HL-60 (cell line): Measurements from ENCODE around the gene OR10H2.

Source experiments
- DNase-seq, 2 experiments: peaks; one replicate each; pipeline ENCODE4 v3.0.0-alpha.2; 2010 to 2020; ENCODE audit warnings: low read depth in 1 of 2, low spot score in 1 of 2
- H3K27ac ChIP-seq: fragments of 250-450 bp; sonication (Bioruptor Pico); replicated peaks from 2 replicates; pipeline ENCODE4 v1.5.1; 2020; ENCODE audit warnings: mild to moderate bottlenecking, moderate library complexity
- H3K27me3 ChIP-seq: fragments of 250-450 bp; sonication (Bioruptor Pico); 2 replicates; pipeline ENCODE4 v1.5.1; 2021; ENCODE audit warnings: mild to moderate bottlenecking, moderate library complexity; ENCODE audit not compliant: insufficient read depth, poor library complexity, severe bottlenecking
- H3K4me3 ChIP-seq: replicated peaks from 2 replicates; pipeline ENCODE4 v1.5.1; 2011; ENCODE audit warnings: mild to moderate bottlenecking, control low read depth, low read length; ENCODE audit not compliant: insufficient read depth
- GABPA ChIP-seq: IDR thresholded peaks from 2 replicates; pipeline ENCODE4 v1.6.1; 2012; ENCODE audit warnings: low read depth
- POLR2AphosphoS5 ChIP-seq: IDR thresholded peaks from 2 replicates; pipeline ENCODE4 v1.6.1; 2012; ENCODE audit warnings: low read depth
- SPI1 ChIP-seq: IDR thresholded peaks from 2 replicates; pipeline ENCODE4 v1.6.1; 2012; ENCODE audit warnings: low read depth, mild to moderate bottlenecking, borderline replicate concordance
- TF ChIP-seq, protein P1 (sequence below): IDR thresholded peaks from one replicate; pipeline ENCODE4 v1.5.1; 2011; ENCODE audit warnings: low read length, control low read depth, inconsistent platforms; ENCODE audit not compliant: insufficient read depth
- TF ChIP-seq, protein P2 (sequence below): IDR thresholded peaks from 2 replicates; pipeline ENCODE4 v1.6.1; 2012; ENCODE audit warnings: low read depth; ENCODE audit not compliant: insufficient replicate concordance

OR10H2 gene

DNA sequence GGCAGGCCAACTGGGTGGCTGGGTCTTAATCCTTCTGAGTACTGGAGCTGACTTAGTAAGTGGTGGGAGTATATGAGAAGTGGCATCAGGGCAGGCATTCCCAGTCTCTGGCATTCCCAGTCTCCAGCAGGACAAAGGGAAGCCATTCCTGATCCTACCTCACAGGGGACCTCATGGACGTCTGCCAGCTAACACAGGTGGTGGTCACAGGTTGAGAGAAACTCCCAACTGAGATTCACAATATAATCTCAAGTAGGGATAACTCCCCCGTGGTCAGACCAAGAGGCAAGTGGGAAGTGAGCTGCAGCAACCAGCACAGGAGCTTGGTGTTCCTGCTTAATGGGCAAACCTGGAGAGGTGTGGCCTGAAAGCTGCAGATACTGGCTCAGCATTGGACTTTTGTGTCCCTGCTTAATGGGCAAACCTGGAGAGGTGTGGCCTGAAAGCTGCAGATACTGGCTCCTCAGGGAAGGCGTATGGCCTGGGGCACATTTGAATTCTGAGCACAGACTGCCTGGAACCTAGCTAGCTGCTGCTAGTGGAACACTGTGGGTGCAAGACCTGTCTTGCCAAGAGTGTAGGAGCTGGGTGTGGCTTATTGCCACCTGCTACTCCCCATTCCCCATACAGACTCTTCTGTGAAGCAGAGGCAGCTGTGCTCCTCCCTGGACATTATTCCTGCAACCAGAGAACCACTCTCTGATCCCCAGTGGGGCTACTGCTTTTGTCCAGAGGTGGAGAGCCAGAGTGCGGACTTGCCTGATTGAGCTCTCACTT, 25.9 kb upstream of the OR10H2 start:
- TF ChIP-seq GABPA (no peak), POLR2AphosphoS5 (no peak), SPI1 (no peak)
- TF ChIP-seq, protein P1, sequence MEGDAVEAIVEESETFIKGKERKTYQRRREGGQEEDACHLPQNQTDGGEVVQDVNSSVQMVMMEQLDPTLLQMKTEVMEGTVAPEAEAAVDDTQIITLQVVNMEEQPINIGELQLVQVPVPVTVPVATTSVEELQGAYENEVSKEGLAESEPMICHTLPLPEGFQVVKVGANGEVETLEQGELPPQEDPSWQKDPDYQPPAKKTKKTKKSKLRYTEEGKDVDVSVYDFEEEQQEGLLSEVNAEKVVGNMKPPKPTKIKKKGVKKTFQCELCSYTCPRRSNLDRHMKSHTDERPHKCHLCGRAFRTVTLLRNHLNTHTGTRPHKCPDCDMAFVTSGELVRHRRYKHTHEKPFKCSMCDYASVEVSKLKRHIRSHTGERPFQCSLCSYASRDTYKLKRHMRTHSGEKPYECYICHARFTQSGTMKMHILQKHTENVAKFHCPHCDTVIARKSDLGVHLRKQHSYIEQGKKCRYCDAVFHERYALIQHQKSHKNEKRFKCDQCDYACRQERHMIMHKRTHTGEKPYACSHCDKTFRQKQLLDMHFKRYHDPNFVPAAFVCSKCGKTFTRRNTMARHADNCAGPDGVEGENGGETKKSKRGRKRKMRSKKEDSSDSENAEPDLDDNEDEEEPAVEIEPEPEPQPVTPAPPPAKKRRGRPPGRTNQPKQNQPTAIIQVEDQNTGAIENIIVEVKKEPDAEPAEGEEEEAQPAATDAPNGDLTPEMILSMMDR, result no peak
- TF ChIP-seq, protein P2, sequence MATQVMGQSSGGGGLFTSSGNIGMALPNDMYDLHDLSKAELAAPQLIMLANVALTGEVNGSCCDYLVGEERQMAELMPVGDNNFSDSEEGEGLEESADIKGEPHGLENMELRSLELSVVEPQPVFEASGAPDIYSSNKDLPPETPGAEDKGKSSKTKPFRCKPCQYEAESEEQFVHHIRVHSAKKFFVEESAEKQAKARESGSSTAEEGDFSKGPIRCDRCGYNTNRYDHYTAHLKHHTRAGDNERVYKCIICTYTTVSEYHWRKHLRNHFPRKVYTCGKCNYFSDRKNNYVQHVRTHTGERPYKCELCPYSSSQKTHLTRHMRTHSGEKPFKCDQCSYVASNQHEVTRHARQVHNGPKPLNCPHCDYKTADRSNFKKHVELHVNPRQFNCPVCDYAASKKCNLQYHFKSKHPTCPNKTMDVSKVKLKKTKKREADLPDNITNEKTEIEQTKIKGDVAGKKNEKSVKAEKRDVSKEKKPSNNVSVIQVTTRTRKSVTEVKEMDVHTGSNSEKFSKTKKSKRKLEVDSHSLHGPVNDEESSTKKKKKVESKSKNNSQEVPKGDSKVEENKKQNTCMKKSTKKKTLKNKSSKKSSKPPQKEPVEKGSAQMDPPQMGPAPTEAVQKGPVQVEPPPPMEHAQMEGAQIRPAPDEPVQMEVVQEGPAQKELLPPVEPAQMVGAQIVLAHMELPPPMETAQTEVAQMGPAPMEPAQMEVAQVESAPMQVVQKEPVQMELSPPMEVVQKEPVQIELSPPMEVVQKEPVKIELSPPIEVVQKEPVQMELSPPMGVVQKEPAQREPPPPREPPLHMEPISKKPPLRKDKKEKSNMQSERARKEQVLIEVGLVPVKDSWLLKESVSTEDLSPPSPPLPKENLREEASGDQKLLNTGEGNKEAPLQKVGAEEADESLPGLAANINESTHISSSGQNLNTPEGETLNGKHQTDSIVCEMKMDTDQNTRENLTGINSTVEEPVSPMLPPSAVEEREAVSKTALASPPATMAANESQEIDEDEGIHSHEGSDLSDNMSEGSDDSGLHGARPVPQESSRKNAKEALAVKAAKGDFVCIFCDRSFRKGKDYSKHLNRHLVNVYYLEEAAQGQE, result no peak
- no peak for DNase-seq
- H3K4me3 ChIP-seq, result no peak overlapping the region
- no peaks in the 10 kb centered on the region for H3K27me3 ChIP-seq
- H3K27ac ChIP-seq, result no peak overlapping the region

DNA sequence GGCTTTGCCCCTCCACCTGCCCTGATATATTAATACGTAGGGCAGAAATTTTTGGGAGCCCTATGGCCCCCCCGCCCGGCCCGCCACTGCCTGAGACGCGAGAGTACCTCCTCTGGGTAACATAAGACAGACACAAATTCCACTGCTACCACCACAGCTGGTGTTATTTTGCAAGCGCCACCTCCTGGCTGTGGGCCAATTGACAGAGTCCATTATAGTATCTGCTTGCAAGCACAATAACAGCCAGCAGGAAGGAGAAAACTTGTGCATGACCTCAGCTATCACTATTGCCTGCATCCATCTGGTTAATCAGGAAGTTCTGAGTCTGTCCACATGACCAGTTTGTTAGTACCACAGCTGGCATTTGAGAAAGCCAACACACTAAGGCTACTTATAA, 25.3 kb upstream of the OR10H2 start:
- TF ChIP-seq POLR2AphosphoS5, result peak; percentile 88
- TF ChIP-seq SPI1, result no peak
- TF ChIP-seq, protein P2, result peak; percentile 31
- peak; percentile 73 to 98 for DNase-seq
- H3K27ac ChIP-seq, result no peak overlapping the region
- no peak overlapping the region for H3K4me3 ChIP-seq
- H3K27me3 ChIP-seq, result no peaks in the 10 kb centered on the region

DNA sequence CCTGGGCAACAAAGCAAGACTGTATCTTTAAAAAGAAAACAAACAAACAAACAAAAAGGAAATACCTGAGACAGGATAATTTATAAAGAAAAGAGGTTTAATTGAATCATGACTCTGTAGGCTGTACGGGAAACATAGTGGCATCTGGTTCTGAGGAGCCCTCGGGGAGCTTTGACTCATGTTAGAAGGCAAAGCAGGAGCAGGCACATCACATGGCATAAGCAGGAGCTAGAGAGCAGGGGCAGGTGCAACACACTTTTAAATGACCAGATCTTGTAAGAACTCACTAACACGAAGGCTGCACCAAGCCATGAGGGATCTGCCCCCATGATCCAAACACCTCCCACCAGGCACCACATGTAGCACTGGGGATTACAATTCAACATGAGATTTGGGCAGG, 13.2 kb upstream of the OR10H2 start:
- DNase-seq, result no peak
- H3K4me3 ChIP-seq, result no peak overlapping the region
- H3K27me3 ChIP-seq, result peaks cover 4% of the 10 kb centered on the region
- TF ChIP-seq POLR2AphosphoS5 (no peak), SPI1 (no peak), GABPA (no peak)
- TF ChIP-seq, protein P2, result no peak
- TF ChIP-seq, protein P1, result no peak
- H3K27ac ChIP-seq, result no peak overlapping the region
